Gastroesophageal sphincter (tissue), 4 donors: ENCODE data around the gene CNMD. TPM values are rescaled to one million over a fixed set of nuclear protein-coding genes. Genes with fewer than 3 reads are reported as not detected.

Experiments used
- ATAC-seq: fragments of 150-250 bp; one replicate; pipeline ENCODE4 v1.9.1; 2016; ENCODE audit warnings: mild to moderate bottlenecking, moderate library complexity
- H3K27ac ChIP-seq, 4 donors: fragments of 200-600 bp; sonication (generic) in 3 of 4; 1 replicate in 3 of 4; 2 replicates in 1 of 4; pipeline ENCODE4 v1.5.1; 2016 to 2019
- H3K27me3 ChIP-seq: fragments of 200-600 bp; sonication (generic); one replicate; pipeline ENCODE4 v1.5.1; 2019
- H3K36me3 ChIP-seq, 2 donors: fragments of 200-600 bp; sonication (generic); one replicate each; pipeline ENCODE4 v1.5.1; 2019; ENCODE audit warnings: control low read depth in 1 of 2
- H3K4me1 ChIP-seq, 3 donors: fragments of 200-600 bp; sonication (generic); 1 replicate in 2 of 3; 2 replicates in 1 of 3; pipeline ENCODE4 v1.5.1; 2016 to 2019; ENCODE audit warnings: control low read depth in 2 of 3
- H3K4me3 ChIP-seq, 2 donors: fragments of 200-600 bp; sonication (generic); one replicate each; pipeline ENCODE4 v1.5.1; 2019; ENCODE audit warnings: mild to moderate bottlenecking in 1 of 2, moderate library complexity in 1 of 2
- H3K9me3 ChIP-seq, 3 donors: fragments of 200-600 bp; sonication (generic); one replicate each; pipeline ENCODE4 v1.5.1; 2017 to 2019; ENCODE audit warnings: control low read depth in 2 of 3
- EP300 ChIP-seq: sonication (generic); formaldehyde crosslinking; IDR thresholded peaks from one replicate; pipeline ENCODE4 v1.6.1; 2017; ENCODE audit warnings: antibody characterized with exemption, mild to moderate bottlenecking
- POLR2A ChIP-seq, 2 donors: fragments of 450-650 bp; IDR thresholded peaks; one replicate each; pipeline ENCODE4 v1.6.1; 2017; ENCODE audit warnings: antibody characterized with exemption in 2 of 2, mild to moderate bottlenecking in 2 of 2, moderate library complexity in 1 of 2
- POLR2AphosphoS5 ChIP-seq: sonication (generic); formaldehyde crosslinking; IDR thresholded peaks from one replicate; pipeline ENCODE4 v1.6.1; 2017; ENCODE audit warnings: antibody characterized with exemption
- WGBS, 2 donors: methylation state at CpG; one replicate each; pipeline ENCODE4 v1.1.5; 2018; ENCODE audit warnings: low coverage in 1 of 2; 5-methylcytosine and 5-hydroxymethylcytosine counted together
- total RNA-seq, 4 donors: library from RNA; depleted of rRNA; stranded (reverse); fragments of >200 nt; gene quantifications; one replicate each; pipeline ENCODE4 v1.1.0, GENCODE V29; 2016
- TF ChIP-seq, protein P1 (sequence below), 4 experiments: fragments of 200-600 bp in 2 of 4; fragments of 450-650 bp in 2 of 4; sonication (generic) in 1 of 4; IDR thresholded peaks; one replicate each; pipeline ENCODE4 v1.5.1; 2017 to 2019; ENCODE audit warnings: antibody characterized with exemption in 4 of 4, mild to moderate bottlenecking in 2 of 4, moderate library complexity in 2 of 4

CNMD gene
- total RNA-seq, result not detected

DNA sequence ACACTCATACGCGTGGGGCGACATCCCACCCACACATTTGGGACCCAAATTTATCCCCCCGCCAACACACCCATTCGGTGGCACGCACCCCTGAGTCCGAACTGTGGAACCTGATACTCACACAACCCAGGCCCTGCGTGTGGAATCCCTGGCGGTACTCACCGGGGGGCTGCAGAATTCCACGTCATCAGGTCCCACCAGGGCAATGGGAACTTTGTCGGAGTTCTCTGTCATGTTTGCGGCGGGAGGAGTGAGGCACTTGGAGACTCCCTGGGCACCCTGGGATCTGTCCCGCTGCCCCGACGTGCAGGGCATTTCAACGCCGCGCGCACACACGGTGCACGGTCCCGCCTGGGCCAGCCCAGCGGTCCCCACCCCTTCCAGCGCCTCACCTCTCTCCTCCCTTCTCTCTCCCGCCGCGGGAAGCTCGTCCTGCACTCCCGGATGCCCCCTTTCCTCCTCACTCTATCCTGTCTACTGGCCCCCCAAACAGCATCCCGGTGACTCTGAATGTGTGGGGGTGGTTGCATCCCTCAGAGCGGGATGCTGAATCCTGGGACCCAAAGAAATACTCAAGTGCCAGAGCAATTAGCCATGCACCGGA, at the start of gene CNMD:
CNMD (minus strand) TSS at position 353 of the 604 bp plus-strand sequence; CDS start at position 234, 119 bp downstream.
- Histone ChIP-seq H3K27ac (no peak within 1 kb of the TSS), H3K36me3 (no peaks in the 10 kb centered on the region), H3K27me3 (peaks cover 68% of the 10 kb centered on the region), H3K9me3 (peaks cover 0 to 6% (median 0%) of the 10 kb centered on the region in 3 donors), H3K4me1 (peaks cover 0 to 16% (median 0%) of the 10 kb centered on the region in 3 donors), H3K4me3 (peak within 1 kb of the TSS in 1 of 2 donors; percentile 46)
- WGBS, 2 donors, result 3 to 10% methylated on average over 2 to 18 of the region's 34 CpGs
- no peak for ATAC-seq
- TF ChIP-seq EP300 (no peak), POLR2A (IDR thresholded peaks at IDR 0.05) (no peak), POLR2AphosphoS5 (no peak)
- TF ChIP-seq, protein P1, sequence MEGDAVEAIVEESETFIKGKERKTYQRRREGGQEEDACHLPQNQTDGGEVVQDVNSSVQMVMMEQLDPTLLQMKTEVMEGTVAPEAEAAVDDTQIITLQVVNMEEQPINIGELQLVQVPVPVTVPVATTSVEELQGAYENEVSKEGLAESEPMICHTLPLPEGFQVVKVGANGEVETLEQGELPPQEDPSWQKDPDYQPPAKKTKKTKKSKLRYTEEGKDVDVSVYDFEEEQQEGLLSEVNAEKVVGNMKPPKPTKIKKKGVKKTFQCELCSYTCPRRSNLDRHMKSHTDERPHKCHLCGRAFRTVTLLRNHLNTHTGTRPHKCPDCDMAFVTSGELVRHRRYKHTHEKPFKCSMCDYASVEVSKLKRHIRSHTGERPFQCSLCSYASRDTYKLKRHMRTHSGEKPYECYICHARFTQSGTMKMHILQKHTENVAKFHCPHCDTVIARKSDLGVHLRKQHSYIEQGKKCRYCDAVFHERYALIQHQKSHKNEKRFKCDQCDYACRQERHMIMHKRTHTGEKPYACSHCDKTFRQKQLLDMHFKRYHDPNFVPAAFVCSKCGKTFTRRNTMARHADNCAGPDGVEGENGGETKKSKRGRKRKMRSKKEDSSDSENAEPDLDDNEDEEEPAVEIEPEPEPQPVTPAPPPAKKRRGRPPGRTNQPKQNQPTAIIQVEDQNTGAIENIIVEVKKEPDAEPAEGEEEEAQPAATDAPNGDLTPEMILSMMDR (IDR thresholded peaks at IDR 0.05), result no peak

DNA sequence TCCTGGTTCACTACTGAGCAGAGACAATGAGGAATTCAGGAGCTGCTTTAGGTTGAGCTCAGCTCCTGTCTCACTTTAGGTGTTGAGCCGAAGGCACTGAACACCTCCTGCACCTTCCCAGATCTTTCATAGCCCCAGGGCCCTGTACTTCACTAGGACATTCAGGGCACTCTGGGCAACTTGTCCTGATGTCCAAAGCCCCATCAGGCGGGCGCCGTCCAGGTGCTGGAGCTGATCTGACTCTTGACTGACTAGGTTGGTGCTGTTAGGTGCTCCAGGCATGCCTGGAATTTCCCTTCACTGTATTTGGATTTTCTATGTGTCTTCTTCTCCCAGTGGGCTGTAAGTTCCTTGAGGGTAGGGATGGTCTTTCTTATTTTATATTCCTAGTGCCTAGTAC, 48.4 kb upstream of the CNMD start:
- TF ChIP-seq EP300 (no peak), POLR2AphosphoS5 (no peak), POLR2A (IDR thresholded peaks at IDR 0.05) (no peak)
- TF ChIP-seq, protein P1 (IDR thresholded peaks at IDR 0.05), result no peak
- Histone ChIP-seq H3K4me1 (no peaks in the 10 kb centered on the region), H3K27me3 (peaks cover 6% of the 10 kb centered on the region), H3K4me3 (no peak overlapping the region), H3K9me3 (no peaks in the 10 kb centered on the region), H3K27ac (no peak overlapping the region), H3K36me3 (no peaks in the 10 kb centered on the region)
- no peak for ATAC-seq
- WGBS, 2 donors, result 60% methylated on average over 4 of the region's 4 CpGs; no CpG with 5 or more reads in 1 of the 2 donors

DNA sequence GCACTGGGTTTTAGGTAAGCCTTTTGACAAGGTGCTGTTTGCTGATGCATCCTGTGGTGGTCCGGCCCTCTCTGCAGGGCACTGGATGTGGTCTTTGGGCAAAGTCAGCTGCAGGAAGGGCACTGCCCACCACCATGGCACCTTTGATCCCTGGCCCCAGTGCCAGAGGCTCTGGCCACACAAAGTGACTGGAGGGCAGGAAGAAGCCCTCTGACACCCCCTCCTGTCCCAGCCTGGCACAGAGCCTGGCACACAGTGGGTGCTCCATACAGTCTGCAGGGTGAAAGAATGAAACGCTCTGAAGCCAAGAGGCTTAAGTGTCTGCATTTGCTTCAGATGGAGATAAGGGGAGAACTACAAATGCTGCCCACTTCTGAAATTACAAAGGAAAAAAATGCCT, 47.6 kb upstream of the CNMD start:
- no peaks in the 10 kb centered on the region for H3K4me1 ChIP-seq
- H3K9me3 ChIP-seq, result no peaks in the 10 kb centered on the region
- H3K27me3 ChIP-seq, result peaks cover 6% of the 10 kb centered on the region
- no CpG with 5 or more reads among the region's 2 CpGs for WGBS, 2 donors
- no peak overlapping the region for H3K27ac ChIP-seq
- H3K36me3 ChIP-seq, result no peaks in the 10 kb centered on the region
- no peak for ATAC-seq
- H3K4me3 ChIP-seq, result no peak overlapping the region
- TF ChIP-seq POLR2A (IDR thresholded peaks at IDR 0.05) (no peak), POLR2AphosphoS5 (no peak), EP300 (no peak)
- TF ChIP-seq, protein P1 (IDR thresholded peaks at IDR 0.05), result no peak

DNA sequence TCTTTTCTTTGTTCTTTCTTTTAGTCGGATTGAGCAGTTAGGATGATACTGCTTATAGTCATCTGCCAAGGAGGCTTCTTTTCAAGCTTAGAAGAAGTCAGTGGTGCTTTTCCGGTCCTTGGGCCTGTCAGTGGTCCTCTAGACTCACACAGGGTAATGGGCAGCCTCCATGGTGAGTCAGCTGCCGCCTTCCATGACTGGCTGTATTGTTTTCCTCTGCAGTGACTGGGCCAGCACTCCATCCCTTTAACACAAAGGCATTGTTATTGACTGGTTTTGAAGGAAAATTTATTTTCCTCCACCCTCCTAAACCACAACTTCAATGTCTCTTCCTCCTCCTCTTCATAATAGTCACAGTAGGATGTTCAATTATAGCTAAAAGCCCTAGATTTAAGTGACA, 47.1 kb upstream of the CNMD start:
- Histone ChIP-seq H3K27me3 (peaks cover 6% of the 10 kb centered on the region), H3K4me3 (no peak overlapping the region), H3K36me3 (no peaks in the 10 kb centered on the region), H3K9me3 (no peaks in the 10 kb centered on the region), H3K27ac (no peak overlapping the region), H3K4me1 (no peaks in the 10 kb centered on the region)
- ATAC-seq, result no peak
- TF ChIP-seq EP300 (no peak), POLR2A (IDR thresholded peaks at IDR 0.05) (no peak), POLR2AphosphoS5 (no peak)
- TF ChIP-seq, protein P1 (IDR thresholded peaks at IDR 0.05), result no peak
- 85 to 86% methylated on average over 1 to 3 of the region's 3 CpGs for WGBS, 2 donors

DNA sequence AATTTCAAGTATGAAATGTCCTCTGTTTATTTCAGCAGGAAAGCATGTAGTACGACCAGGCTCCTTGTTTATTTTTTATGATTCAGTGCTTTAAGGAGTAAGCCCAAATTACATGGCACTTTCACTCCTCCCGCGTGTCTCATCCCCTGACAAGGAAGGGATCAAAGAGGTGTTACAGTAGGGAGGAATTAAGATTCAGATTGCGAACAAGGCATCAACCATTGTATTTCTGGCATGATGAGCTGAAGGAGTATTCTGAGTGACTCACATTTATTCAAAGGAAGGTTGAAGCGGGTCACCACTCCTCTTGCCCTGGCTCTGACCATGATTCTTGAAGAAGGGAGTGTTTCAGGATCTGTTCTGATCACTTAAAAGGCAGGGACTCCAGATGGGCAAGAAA, 46.1 kb upstream of the CNMD start:
- TF ChIP-seq POLR2AphosphoS5, result no peak
- no peak for TF ChIP-seq POLR2A (IDR thresholded peaks at IDR 0.05)
- TF ChIP-seq, protein P1 (IDR thresholded peaks at IDR 0.05), result no peak
- TF ChIP-seq EP300, result no peak
- H3K4me1 ChIP-seq, result no peaks in the 10 kb centered on the region
- H3K4me3 ChIP-seq, result no peak overlapping the region
- ATAC-seq, result no peak
- peaks cover 6% of the 10 kb centered on the region for H3K27me3 ChIP-seq
- no peaks in the 10 kb centered on the region for H3K36me3 ChIP-seq
- H3K9me3 ChIP-seq, result no peaks in the 10 kb centered on the region
- WGBS, 2 donors, result 55 to 65% methylated on average over 4 of the region's 5 CpGs
- H3K27ac ChIP-seq, result no peak overlapping the region
